ENCODE data around the gene LDB2. TPM values are rescaled to one million over a fixed set of nuclear protein-coding genes. Genes with fewer than 3 reads are reported as not detected.

LDB2 gene
- total and polyA plus RNA-seq, 2 experiments from 2014 or later, result 48.6 to 80.1 TPM

DNA sequence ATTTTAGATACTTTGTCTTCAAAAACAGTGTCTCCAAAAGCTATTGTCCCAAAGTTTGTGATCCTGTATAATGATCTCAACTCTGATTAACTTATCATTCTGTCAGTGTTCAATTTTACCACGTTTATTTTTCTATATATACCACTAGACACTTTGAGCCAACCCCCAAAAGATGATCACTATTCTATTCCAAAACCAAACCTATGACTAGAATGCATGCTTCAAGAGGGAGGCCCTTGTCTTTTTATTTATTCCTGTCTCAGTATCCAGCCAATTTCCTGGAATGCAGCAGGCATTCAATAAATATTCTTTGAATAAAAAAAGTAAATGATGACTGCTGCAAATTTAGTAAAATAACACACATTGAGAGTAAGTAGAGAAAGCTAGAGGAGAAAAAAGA, 275.6 kb downstream of the LDB2 start:
- H3K4me2 ChIP-seq, result no peak overlapping the region
- peaks cover 3% of the 10 kb centered on the region for H3K9me2 ChIP-seq (ENCODE audit: insufficient read depth)
- H3K79me2 ChIP-seq (replicated peaks; ENCODE audit: insufficient read depth), result no peaks in the 10 kb centered on the region; the same call in 1 of the 2 replicates
- H3K27ac Mint-ChIP-seq, result no peak overlapping the region
- no peak for DNase-seq (ENCODE audit: low spot score)
- peaks cover 1% of the 10 kb centered on the region for H3K27me3 Mint-ChIP-seq (ENCODE audit: insufficient read depth, low read depth, poor library complexity)
- peaks cover 12% of the 10 kb centered on the region for H3K4me1 Mint-ChIP-seq
- no peak overlapping the region for H3K27ac ChIP-seq (ENCODE audit: low read depth)
- no peaks in the 10 kb centered on the region for H3K36me3 Mint-ChIP-seq (ENCODE audit: low read depth)
- no peak overlapping the region for H3K4me3 Mint-ChIP-seq
- H3F3A ChIP-seq (replicated peaks; ENCODE audit: low read depth), result no peaks in the 10 kb centered on the region
- no peaks in the 10 kb centered on the region for H3K27me3 ChIP-seq (ENCODE audit: insufficient read depth)
- H3K36me3 ChIP-seq (ENCODE audit: insufficient read depth), result no peaks in the 10 kb centered on the region
- no peaks in the 10 kb centered on the region for H3K9me3 Mint-ChIP-seq
- no peak overlapping the region for H3K4me3 ChIP-seq
- ATAC-seq, result no peak
- no peaks in the 10 kb centered on the region for H4K20me1 ChIP-seq (replicated peaks; ENCODE audit: insufficient read depth)
- 0 out of 2 replicates have a peak, but pooled peaks cover 4% of the 10 kb centered on the region for H3K4me1 ChIP-seq (ENCODE audit: insufficient read depth)
- no peak for TF ChIP-seq ZNF462 (CRISPR knock-in tag; IDR thresholded peaks at IDR 0.05)
- H2AFZ ChIP-seq, result no peak overlapping the region

DNA sequence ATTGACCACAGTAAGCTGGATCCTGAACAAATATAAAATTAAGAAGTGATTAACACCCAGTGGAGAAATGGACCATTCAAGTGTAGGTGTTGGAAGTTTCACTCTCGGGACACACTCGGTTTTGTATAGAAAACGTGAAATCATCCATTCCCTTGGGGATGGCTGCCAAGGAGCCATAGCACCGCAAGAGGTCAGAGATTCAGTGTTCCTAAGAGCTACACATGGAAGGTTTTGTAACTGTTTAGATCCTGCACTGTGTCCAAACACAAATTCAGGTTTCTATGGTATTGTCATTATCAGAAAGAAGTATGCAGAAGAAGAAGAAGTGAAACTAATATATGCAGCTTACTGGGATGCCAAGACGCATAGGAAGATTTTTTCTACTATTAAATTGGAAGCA, 281.0 kb downstream of the LDB2 start:
- Mint-ChIP-seq H3K36me3 (ENCODE audit: low read depth) (peaks cover 6% of the 10 kb centered on the region; the same call in 2 of the 3 replicates), H3K27me3 (ENCODE audit: insufficient read depth, low read depth, poor library complexity) (peaks cover 1% of the 10 kb centered on the region), H3K4me1 (peaks cover 25% of the 10 kb centered on the region), H3K4me3 (no peak overlapping the region), H3K27ac (no peak overlapping the region), H3K9me3 (peaks cover 8% of the 10 kb centered on the region; the same call in 2 of the 3 replicates)
- ATAC-seq, result no peak
- H3K27me3 ChIP-seq (ENCODE audit: insufficient read depth), result no peaks in the 10 kb centered on the region
- H3K79me2 ChIP-seq (replicated peaks; ENCODE audit: insufficient read depth), result peaks cover 14% of the 10 kb centered on the region
- no peak overlapping the region for H3K27ac ChIP-seq (ENCODE audit: low read depth)
- H3F3A ChIP-seq (replicated peaks; ENCODE audit: low read depth), result no peaks in the 10 kb centered on the region
- H3K9me2 ChIP-seq (ENCODE audit: insufficient read depth), result peaks cover 3% of the 10 kb centered on the region; the same call in 1 of the 2 replicates
- H4K20me1 ChIP-seq (replicated peaks; ENCODE audit: insufficient read depth), result no peaks in the 10 kb centered on the region; the same call in 1 of the 2 replicates
- H3K36me3 ChIP-seq (ENCODE audit: insufficient read depth), result no peaks in the 10 kb centered on the region
- H2AFZ ChIP-seq, result no peak overlapping the region
- H3K4me1 ChIP-seq (ENCODE audit: insufficient read depth), result peaks cover 8% of the 10 kb centered on the region
- H3K4me2 ChIP-seq, result no peak overlapping the region
- no peak overlapping the region for H3K4me3 ChIP-seq
- DNase-seq (ENCODE audit: low spot score), result no peak
- TF ChIP-seq, protein P1, sequence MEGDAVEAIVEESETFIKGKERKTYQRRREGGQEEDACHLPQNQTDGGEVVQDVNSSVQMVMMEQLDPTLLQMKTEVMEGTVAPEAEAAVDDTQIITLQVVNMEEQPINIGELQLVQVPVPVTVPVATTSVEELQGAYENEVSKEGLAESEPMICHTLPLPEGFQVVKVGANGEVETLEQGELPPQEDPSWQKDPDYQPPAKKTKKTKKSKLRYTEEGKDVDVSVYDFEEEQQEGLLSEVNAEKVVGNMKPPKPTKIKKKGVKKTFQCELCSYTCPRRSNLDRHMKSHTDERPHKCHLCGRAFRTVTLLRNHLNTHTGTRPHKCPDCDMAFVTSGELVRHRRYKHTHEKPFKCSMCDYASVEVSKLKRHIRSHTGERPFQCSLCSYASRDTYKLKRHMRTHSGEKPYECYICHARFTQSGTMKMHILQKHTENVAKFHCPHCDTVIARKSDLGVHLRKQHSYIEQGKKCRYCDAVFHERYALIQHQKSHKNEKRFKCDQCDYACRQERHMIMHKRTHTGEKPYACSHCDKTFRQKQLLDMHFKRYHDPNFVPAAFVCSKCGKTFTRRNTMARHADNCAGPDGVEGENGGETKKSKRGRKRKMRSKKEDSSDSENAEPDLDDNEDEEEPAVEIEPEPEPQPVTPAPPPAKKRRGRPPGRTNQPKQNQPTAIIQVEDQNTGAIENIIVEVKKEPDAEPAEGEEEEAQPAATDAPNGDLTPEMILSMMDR (conservative IDR thresholded peaks at IDR 0.05; ENCODE audit: low read depth in 2 of 2), result no peak
- TF ChIP-seq ZNF331 (CRISPR knock-in tag; IDR thresholded peaks at IDR 0.05; ENCODE audit: low read depth) (no peak), REST (IDR thresholded peaks at IDR 0.05; ENCODE audit: unreplicated experiment) (no peak), EZH2 (IDR thresholded peaks at IDR 0.05; ENCODE audit: low read depth, unreplicated experiment) (no peak), ZNF114 (CRISPR knock-in tag; IDR thresholded peaks at IDR 0.05) (no peak), NANOG (IDR thresholded peaks at IDR 0.05; ENCODE audit: borderline replicate concordance) (no peak)
